ENCODE measurements around the gene SLC1A3.
"Not testable (repeated sequence)": the region's sequence is repeated elsewhere in the genome, so short reads cannot be mapped to it uniquely, and the experiment has no call there.

SLC1A3 gene

GRCh38 chr5:36584009-36584875 lies 22.2 kb upstream of the SLC1A3 start:
- no peak overlapping the region for H3K9ac ChIP-seq (ENCODE audit: low read length)

GRCh38 chr5:36585701-36586100 lies 20.7 kb upstream of the SLC1A3 start:
- no peak overlapping the region for H3K27ac ChIP-seq (ENCODE audit: low read depth, low read length)
- H3K4me1 ChIP-seq (ENCODE audit: insufficient read depth, low read length), result no peaks in the 10 kb centered on the region
- H3K4me3 ChIP-seq (ENCODE audit: low read depth in 1 of 2, low read length in 2 of 2), result no peak overlapping the region
- no peaks in the 10 kb centered on the region for H3K9me3 ChIP-seq (ENCODE audit: low read length)
- no peaks in the 10 kb centered on the region for H3K36me3 ChIP-seq (ENCODE audit: insufficient read depth, low read length)
- no peak overlapping the region for H3K9ac ChIP-seq (ENCODE audit: low read length)
- H3K27me3 ChIP-seq (ENCODE audit: control insufficient read depth in 1 of 2, insufficient read depth in 2 of 2, low read length in 2 of 2), result no peaks in the 10 kb centered on the region

More at GRCh38 chr5:36584009-36584875, 22.2 kb upstream of the SLC1A3 start:
- Histone ChIP-seq H3K27me3 (ENCODE audit: control insufficient read depth in 1 of 2, insufficient read depth in 2 of 2, low read length in 2 of 2) (no peaks in the 10 kb centered on the region), H3K4me1 (ENCODE audit: insufficient read depth, low read length) (no peaks in the 10 kb centered on the region), H3K4me3 (ENCODE audit: low read depth in 1 of 2, low read length in 2 of 2) (no peak overlapping the region), H3K9me3 (ENCODE audit: low read length) (no peaks in the 10 kb centered on the region), H3K27ac (ENCODE audit: low read depth, low read length) (no peak overlapping the region), H3K36me3 (ENCODE audit: insufficient read depth, low read length) (no peaks in the 10 kb centered on the region)

GRCh38 chr5:36587354-36587753 lies 19.1 kb upstream of the SLC1A3 start:
- Histone ChIP-seq H3K27ac (ENCODE audit: low read depth, low read length) (no peak overlapping the region), H3K9me3 (ENCODE audit: low read length) (no peaks in the 10 kb centered on the region), H3K9ac (ENCODE audit: low read length) (no peak overlapping the region), H3K4me3 (ENCODE audit: low read depth in 1 of 2, low read length in 2 of 2) (no peak overlapping the region), H3K4me1 (ENCODE audit: insufficient read depth, low read length) (no peaks in the 10 kb centered on the region), H3K36me3 (ENCODE audit: insufficient read depth, low read length) (no peaks in the 10 kb centered on the region), H3K27me3 (ENCODE audit: control insufficient read depth in 1 of 2, insufficient read depth in 2 of 2, low read length in 2 of 2) (no peaks in the 10 kb centered on the region)

GRCh38 chr5:36589735-36590134 lies 16.7 kb upstream of the SLC1A3 start:
- not testable (repeated sequence) for H3K9ac ChIP-seq (ENCODE audit: low read length); H3K36me3 ChIP-seq (ENCODE audit: insufficient read depth, low read length); H3K27ac ChIP-seq (ENCODE audit: low read depth, low read length); H3K27me3 ChIP-seq (ENCODE audit: control insufficient read depth in 1 of 2, insufficient read depth in 2 of 2, low read length in 2 of 2); H3K4me3 ChIP-seq (ENCODE audit: low read depth in 1 of 2, low read length in 2 of 2); H3K9me3 ChIP-seq (ENCODE audit: low read length); H3K4me1 ChIP-seq (ENCODE audit: insufficient read depth, low read length)

- H3K27me3 ChIP-seq (ENCODE audit: control insufficient read depth in 1 of 2, insufficient read depth in 2 of 2, low read length in 2 of 2), result no peaks in the 10 kb centered on the region
- no peak overlapping the region for H3K4me3 ChIP-seq (ENCODE audit: low read depth in 1 of 2, low read length in 2 of 2)
- no peaks in the 10 kb centered on the region for H3K4me1 ChIP-seq (ENCODE audit: insufficient read depth, low read length)
- no peaks in the 10 kb centered on the region for H3K36me3 ChIP-seq (ENCODE audit: insufficient read depth, low read length)
- H3K27ac ChIP-seq (ENCODE audit: low read depth, low read length), result no peak overlapping the region
- no peak overlapping the region for H3K9ac ChIP-seq (ENCODE audit: low read length)
- no peaks in the 10 kb centered on the region for H3K9me3 ChIP-seq (ENCODE audit: low read length)
Measured at GRCh38 chr5:36590513-36591286, 15.7 kb upstream of the SLC1A3 start.

- Histone ChIP-seq H3K4me1 (ENCODE audit: insufficient read depth, low read length) (no peaks in the 10 kb centered on the region), H3K27ac (ENCODE audit: low read depth, low read length) (no peak overlapping the region), H3K4me3 (ENCODE audit: low read depth in 1 of 2, low read length in 2 of 2) (no peak overlapping the region), H3K9ac (ENCODE audit: low read length) (no peak overlapping the region), H3K9me3 (ENCODE audit: low read length) (no peaks in the 10 kb centered on the region), H3K36me3 (ENCODE audit: insufficient read depth, low read length) (no peaks in the 10 kb centered on the region), H3K27me3 (ENCODE audit: control insufficient read depth in 1 of 2, insufficient read depth in 2 of 2, low read length in 2 of 2) (no peaks in the 10 kb centered on the region)
Measured at GRCh38 chr5:36593867-36594266, 12.5 kb upstream of the SLC1A3 start.

- Histone ChIP-seq H3K27ac (ENCODE audit: low read depth, low read length) (no peak overlapping the region), H3K4me1 (ENCODE audit: insufficient read depth, low read length) (no peaks in the 10 kb centered on the region), H3K4me3 (ENCODE audit: low read depth in 1 of 2, low read length in 2 of 2) (no peak overlapping the region), H3K9ac (ENCODE audit: low read length) (no peak overlapping the region), H3K9me3 (ENCODE audit: low read length) (no peaks in the 10 kb centered on the region), H3K36me3 (ENCODE audit: insufficient read depth, low read length) (no peaks in the 10 kb centered on the region), H3K27me3 (ENCODE audit: control insufficient read depth in 1 of 2, insufficient read depth in 2 of 2, low read length in 2 of 2) (no peaks in the 10 kb centered on the region)
Measured at GRCh38 chr5:36596247-36596646, 10.2 kb upstream of the SLC1A3 start.

GRCh38 chr5:36596756-36597155 lies 9.7 kb upstream of the SLC1A3 start:
- Histone ChIP-seq H3K27ac (ENCODE audit: low read depth, low read length) (no peak overlapping the region), H3K9me3 (ENCODE audit: low read length) (no peaks in the 10 kb centered on the region), H3K9ac (ENCODE audit: low read length) (no peak overlapping the region), H3K4me3 (ENCODE audit: low read depth in 1 of 2, low read length in 2 of 2) (no peak overlapping the region), H3K4me1 (ENCODE audit: insufficient read depth, low read length) (no peaks in the 10 kb centered on the region), H3K36me3 (ENCODE audit: insufficient read depth, low read length) (no peaks in the 10 kb centered on the region), H3K27me3 (ENCODE audit: control insufficient read depth in 1 of 2, insufficient read depth in 2 of 2, low read length in 2 of 2) (no peaks in the 10 kb centered on the region)

- no peak overlapping the region for H3K9ac ChIP-seq (ENCODE audit: low read length)
- H3K27ac ChIP-seq (ENCODE audit: low read depth, low read length), result no peak overlapping the region
- no peaks in the 10 kb centered on the region for H3K4me1 ChIP-seq (ENCODE audit: insufficient read depth, low read length)
- H3K27me3 ChIP-seq (ENCODE audit: control insufficient read depth in 1 of 2, insufficient read depth in 2 of 2, low read length in 2 of 2), result no peaks in the 10 kb centered on the region
- no peaks in the 10 kb centered on the region for H3K9me3 ChIP-seq (ENCODE audit: low read length)
- no peak overlapping the region for H3K4me3 ChIP-seq (ENCODE audit: low read depth in 1 of 2, low read length in 2 of 2)
- H3K36me3 ChIP-seq (ENCODE audit: insufficient read depth, low read length), result no peaks in the 10 kb centered on the region
Measured at GRCh38 chr5:36598045-36598444, 8.4 kb upstream of the SLC1A3 start.

- Histone ChIP-seq H3K27me3 (ENCODE audit: control insufficient read depth in 1 of 2, insufficient read depth in 2 of 2, low read length in 2 of 2) (no peaks in the 10 kb centered on the region), H3K4me1 (ENCODE audit: insufficient read depth, low read length) (no peaks in the 10 kb centered on the region), H3K9ac (ENCODE audit: low read length) (no peak overlapping the region), H3K9me3 (ENCODE audit: low read length) (no peaks in the 10 kb centered on the region), H3K36me3 (ENCODE audit: insufficient read depth, low read length) (no peaks in the 10 kb centered on the region), H3K27ac (ENCODE audit: low read depth, low read length) (no peak overlapping the region), H3K4me3 (ENCODE audit: low read depth in 1 of 2, low read length in 2 of 2) (no peak overlapping the region)
Measured at GRCh38 chr5:36599986-36600779, 6.2 kb upstream of the SLC1A3 start.

GRCh38 chr5:36600917-36601527 lies 5.4 kb upstream of the SLC1A3 start:
- no peak overlapping the region for H3K27ac ChIP-seq (ENCODE audit: low read depth, low read length)
- H3K36me3 ChIP-seq (ENCODE audit: insufficient read depth, low read length), result no peaks in the 10 kb centered on the region
- no peaks in the 10 kb centered on the region for H3K9me3 ChIP-seq (ENCODE audit: low read length)
- no peaks in the 10 kb centered on the region for H3K27me3 ChIP-seq (ENCODE audit: control insufficient read depth in 1 of 2, insufficient read depth in 2 of 2, low read length in 2 of 2)
- no peaks in the 10 kb centered on the region for H3K4me1 ChIP-seq (ENCODE audit: insufficient read depth, low read length)
- H3K9ac ChIP-seq (ENCODE audit: low read length), result no peak overlapping the region
- no peak overlapping the region for H3K4me3 ChIP-seq (ENCODE audit: low read depth in 1 of 2, low read length in 2 of 2)

Measured in muscle layer of colon (tissue), 2 donors.